Smooth muscle cell of the brain vasculature (primary cell): ENCODE measurements around the gene COX11.
A peak's percentile ranks its signal among the peaks of the same experiment; 100 is the strongest.

Source experiments
- DNase-seq: peaks from one replicate; pipeline ENCODE4 v3.0.0-alpha.2; 2012; ENCODE audit warnings: low read depth, low spot score

COX11 gene

GRCh38 chr17:54968262-54968987 is at the start of gene COX11, which contains the start of gene STXBP4:
Gene COX11 (minus strand): TSS chr17:54968654. CDS start chr17:54968646, 8 bp downstream.
Gene STXBP4 (plus strand): TSS chr17:54968765. CDS start chr17:54986220, 17,455 bp downstream.
- DNase-seq, result peak; percentile 94

DNA sequence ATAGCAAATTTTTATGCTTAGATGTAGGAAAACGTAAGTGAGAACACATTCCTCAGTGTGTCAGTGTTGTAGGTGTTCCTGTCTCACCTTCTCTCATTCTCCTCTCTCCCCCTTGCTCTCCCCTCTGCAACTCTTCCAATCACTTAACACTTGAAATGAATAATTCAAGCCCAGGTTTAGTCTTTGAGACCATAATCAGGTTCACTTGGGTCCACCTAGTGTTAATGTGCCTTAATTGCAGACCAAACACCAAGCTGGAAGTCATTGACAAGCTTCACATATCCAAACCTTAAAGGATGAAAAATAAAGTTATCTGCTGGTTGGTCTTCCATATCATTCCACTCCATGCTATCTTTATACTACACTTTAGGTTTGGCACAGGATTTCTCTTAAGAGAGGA is 37.1 kb upstream of the COX11 start:
- no peak for DNase-seq

- DNase-seq, result no peak
Measured at GRCh38 chr17:55004484-55004883, 36.0 kb upstream of the COX11 start.

- no peak for DNase-seq
Measured at GRCh38 chr17:55002458-55002857, 34.0 kb upstream of the COX11 start.

GRCh38 chr17:54996441-54996840 is 28.0 kb upstream of the COX11 start:
- no peak for DNase-seq

DNA sequence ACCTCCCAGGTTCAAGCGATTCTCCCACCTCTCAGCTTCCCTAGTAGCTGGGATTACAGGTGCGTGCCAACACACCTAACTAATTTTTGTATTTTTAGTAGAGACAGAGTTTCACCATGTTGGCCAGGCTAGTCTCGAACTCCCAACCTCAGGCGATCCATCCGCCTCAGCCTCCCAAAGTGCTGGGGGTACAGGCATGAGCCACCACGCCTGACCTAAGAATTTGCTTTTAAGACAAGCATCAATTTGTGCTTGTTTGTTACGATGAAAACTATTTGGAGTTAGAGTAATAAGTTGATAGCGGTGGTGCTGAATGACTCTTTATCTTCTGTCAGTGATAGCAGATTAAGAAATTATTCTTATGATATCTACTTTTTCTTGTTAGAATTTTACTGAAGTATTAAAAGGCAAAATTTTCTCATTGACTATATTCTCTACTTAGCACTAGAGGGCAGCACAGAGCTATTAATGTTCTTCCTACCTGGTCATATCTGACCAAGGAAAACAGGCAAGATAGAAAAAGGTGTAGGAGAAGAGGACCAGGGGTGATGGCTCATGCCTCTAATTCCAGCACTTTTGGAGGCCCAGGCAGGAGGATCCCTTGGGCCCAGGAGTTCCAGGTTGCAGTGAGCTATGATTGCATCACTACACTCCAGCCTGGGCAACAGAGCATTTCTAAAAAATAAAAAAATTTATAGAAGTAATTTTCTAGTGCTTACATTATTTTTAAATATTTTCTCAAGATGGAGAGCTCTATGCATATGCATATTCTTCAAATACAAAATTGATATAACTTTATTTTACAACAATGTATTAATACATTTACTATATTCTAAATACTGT is 24.6 kb upstream of the COX11 start:
- no peak for DNase-seq

- DNase-seq, result no peak
Measured at GRCh38 chr17:54991567-54991966, 23.1 kb upstream of the COX11 start.

DNA sequence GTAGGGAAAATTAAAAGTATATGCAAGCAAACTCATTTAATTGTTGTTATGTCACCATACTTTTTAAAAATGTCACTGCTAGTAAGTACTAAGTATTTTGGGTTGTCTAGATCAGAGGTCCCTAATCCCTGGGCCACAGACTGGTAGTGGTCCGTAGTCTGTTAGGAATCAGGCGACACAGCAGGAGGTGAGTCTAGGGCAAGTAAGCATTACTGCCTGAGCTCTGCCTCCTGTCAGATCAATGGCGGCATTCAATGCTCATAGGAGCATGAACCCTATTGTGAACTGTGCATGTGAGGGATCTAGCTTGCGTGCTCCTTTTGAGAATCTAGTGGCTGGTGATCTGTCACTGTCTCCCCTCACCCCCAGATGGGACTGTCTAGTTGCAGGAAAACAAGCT is 21.7 kb upstream of the COX11 start:
- no peak for DNase-seq

DNA sequence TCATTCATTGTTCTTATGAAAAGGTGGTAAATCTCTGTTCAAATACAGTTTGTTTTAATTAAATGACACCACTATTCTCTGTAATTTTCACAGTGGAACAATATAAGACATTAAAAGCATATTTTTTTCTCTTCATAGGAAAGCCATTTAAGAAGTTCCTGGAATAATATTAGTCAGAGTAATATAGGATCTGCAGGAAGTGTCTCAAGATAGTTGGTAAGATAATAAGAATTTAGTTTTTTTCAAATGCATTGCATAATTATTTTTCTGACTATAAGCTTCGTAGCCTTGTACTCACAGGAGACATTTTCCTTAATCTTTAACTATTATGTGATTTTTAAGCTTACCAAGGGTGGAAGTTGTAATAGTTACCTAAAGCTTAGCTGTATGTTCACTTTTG is 17.0 kb upstream of the COX11 start:
- DNase-seq, result no peak

- no peak for DNase-seq
Measured at GRCh38 chr17:54983260-54983659, 14.8 kb upstream of the COX11 start.

DNA sequence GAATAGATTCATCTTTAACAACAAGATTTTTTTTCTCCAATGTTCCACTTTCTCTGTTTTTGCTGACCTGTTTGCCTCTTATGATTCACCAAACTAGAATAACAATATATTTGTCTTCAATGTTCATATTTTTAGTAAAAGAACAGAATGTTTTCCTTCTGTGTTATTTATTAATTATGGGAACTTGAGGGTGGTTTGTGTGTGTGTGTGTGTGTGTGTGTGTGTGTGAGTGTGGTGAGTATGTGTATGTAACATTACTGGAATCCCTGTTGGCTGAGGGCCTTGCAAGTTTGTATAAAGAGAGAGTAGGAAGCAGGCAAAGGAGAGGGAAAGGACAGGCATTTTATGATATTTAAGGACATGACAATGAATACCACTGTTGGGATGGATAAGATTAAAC is 13.9 kb upstream of the COX11 start:
- DNase-seq, result peak; percentile 80

DNA sequence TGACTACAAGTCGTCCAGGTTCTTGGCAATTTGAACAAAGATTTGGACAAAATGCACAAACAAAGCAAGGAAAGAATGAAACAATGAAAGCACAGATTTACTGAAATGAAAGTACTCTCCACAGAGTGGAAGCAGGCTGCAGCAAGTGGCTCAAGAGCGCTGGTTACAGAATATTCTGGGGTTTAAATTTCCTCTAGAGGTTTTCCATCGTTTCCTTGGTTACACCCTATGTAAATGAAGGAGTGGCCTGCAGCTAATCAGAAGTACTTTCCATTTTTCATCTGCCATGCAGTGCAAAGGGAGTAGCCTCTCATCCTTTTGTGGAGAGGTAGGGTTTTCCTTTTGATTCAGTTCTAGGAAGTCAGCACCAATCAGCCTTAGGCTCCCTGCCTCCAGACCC is 11.9 kb upstream of the COX11 start:
- DNase-seq, result no peak

GRCh38 chr17:54979657-54980056 is 11.2 kb upstream of the COX11 start:
- no peak for DNase-seq

DNA sequence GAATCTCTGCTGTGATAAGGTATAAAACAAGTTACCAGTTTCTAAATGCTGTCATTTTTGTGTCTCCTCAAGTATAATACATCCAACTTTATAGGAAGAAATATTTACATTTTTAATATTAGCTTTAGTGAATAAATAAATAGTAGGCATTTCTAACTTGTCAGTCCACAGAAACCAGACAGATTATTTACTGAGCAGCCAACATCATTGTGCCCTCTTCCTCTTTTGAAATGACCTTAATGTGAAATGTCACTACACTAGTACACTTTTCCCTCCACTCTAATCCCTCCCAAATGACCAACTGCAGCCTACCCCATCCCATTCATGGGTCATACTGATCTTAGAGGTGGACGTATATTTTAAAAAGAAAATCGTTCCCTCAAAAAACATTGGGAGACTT is 9.3 kb upstream of the COX11 start:
- no peak for DNase-seq

DNA sequence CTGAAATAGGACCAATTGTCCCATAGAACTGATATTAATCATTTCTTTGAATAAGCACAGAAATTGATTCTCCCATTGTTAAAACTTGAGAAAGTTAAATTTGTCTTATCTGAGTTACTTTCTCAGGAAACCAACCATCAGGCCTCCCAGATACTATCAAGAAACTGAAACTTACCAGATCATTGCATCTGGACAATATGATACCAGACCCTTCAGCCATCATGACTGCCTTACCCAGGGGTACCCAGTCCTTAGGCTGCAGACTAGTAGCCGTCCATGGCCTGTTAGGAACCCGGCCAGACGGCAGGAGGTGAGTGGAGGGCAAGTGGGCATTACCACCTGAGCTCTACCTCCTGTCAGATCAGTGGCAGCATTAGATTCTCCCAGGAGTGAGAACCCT is 7.9 kb upstream of the COX11 start:
- DNase-seq, result no peak

GRCh38 chr17:54974759-54975158 is 6.3 kb upstream of the COX11 start:
- DNase-seq, result no peak

- no peak for DNase-seq
Measured at GRCh38 chr17:54972406-54973138, 4.1 kb upstream of the COX11 start.

GRCh38 chr17:54971901-54972300 is 3.4 kb upstream of the COX11 start:
- DNase-seq, result no peak

DNA sequence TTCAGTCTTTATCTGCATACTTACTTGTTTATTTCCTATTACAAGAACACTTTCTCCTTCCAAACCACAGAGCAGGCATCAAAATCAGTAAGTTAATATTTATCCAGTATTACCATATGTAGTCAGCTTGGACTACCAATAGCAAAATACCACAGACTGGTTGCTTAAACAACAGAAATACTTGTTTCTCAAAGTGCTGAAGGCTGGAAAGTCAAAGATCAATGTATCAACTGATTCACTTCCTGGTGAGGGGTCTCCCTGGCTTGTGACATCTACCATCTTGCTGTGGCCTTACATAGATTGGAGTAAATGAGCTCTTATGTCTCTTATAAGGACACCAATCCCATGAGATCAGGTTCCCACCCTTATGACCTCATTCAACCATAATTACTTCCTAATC is 2.7 kb upstream of the COX11 start:
- no peak for DNase-seq

DNA sequence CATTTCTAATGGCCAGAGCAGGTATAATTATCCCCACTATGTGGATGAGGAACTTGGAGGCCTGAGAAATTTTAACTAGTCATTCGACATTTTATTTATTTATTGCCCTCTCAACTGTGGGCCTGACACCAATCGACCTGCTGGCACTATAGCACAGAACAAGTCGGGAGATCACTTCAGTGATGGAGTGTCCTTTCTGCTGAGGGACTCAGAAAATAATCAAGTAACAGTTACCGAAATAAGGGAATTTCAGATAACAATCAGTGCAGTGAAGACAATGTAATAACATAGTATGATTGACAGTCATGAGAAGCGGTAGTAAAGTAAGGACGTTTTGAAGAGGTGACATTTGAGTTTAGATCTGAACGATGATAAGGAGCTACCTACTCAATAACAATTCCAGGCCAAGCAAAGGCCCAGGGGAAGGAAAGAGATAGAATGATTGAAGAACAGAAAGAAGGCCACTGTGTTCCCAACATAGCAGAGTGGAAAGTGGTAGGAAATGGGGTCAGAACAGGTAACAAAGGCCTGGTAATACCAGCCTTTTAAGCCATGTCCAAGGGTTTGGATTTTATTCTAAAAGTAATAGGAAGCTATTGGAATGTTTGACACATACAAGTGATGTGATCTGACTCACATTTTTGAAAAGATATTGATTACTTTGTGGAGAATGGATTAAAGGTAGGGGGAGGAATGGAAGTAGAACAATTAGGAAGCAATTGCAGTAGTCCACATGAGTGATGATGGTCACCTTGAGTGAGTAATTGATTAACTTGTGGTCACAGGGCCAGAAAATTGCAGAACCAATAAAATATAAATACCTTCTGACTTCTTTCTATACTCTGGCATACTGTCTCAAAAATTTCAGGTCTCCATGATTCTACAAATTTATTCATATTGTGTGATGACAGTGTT is 1.5 kb upstream of the COX11 start:
- DNase-seq, result no peak

DNA sequence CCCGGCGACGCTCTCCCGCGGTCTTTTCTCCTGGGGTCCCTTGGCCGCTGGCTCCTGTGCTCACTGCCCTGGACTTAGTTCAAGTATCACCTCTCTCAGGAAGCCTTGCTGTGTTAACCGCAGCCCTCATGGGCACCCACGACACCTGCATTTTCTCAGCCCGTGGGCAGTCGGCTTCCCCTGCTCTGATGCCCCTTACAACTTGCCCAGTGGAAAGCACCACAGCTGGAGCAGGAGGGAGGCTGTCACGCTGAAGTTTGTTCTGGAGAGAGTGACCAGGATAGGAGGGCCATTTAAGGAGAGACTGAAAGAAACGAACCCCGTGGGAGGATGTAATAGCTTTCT is 506 bp upstream of the COX11 start:
- no peak for DNase-seq
